ENCODE data around the gene MAST4. TPM values are rescaled to one million over a fixed set of nuclear protein-coding genes. Genes with fewer than 3 reads are reported as not detected.

The MAST4 gene
- total RNA-seq, 1 donor from 2014 or later: 22.3 TPM

GRCh38 chr5:67005737-67006499 lies 409.7 kb downstream of the MAST4 start:
- Histone ChIP-seq H3K36me3 (ENCODE audit: insufficient read depth, low read length) (no peaks in the 10 kb centered on the region), H2AFZ (ENCODE audit: low read depth, low read length) (no peak overlapping the region), H3K27me3 (ENCODE audit: insufficient read depth, low read length) (no peaks in the 10 kb centered on the region), H3K9me3 (ENCODE audit: insufficient read depth, low read depth, low read length) (no peaks in the 10 kb centered on the region), H3K27ac (ENCODE audit: low read depth, low read length) (peak overlapping the region; percentile 80), H3K4me3 (ENCODE audit: insufficient read depth, low read depth, low read length) (peak overlapping the region; percentile 81), H3K4me1 (ENCODE audit: insufficient read depth, low read length) (peaks cover 28% of the 10 kb centered on the region), H4K20me1 (ENCODE audit: insufficient read depth, low read length) (no peaks in the 10 kb centered on the region), H3K4me2 (ENCODE audit: low read length) (peak overlapping the region; percentile 87), H3K79me2 (ENCODE audit: insufficient read depth, low read length) (peaks cover 59% of the 10 kb centered on the region), H3K9ac (ENCODE audit: low read length) (peak overlapping the region; percentile 89)
- Mint-ChIP-seq H3K4me1 (ENCODE audit: low read depth, unreplicated experiment) (peaks cover 33% of the 10 kb centered on the region), H3K4me3 (ENCODE audit: unreplicated experiment) (peak overlapping the region; percentile 92), H3K9me3 (ENCODE audit: unreplicated experiment) (no peaks in the 10 kb centered on the region), H3K36me3 (ENCODE audit: low read depth, unreplicated experiment) (no peaks in the 10 kb centered on the region), H3K27me3 (ENCODE audit: low read depth, unreplicated experiment) (no peaks in the 10 kb centered on the region), H3K27ac (ENCODE audit: unreplicated experiment) (no peak overlapping the region)
- FAIRE-seq (peak; percentile 34), DNase-seq (ENCODE audit: low read depth) (no peak)
- no peak for TF ChIP-seq EZH2 (IDR thresholded peaks at IDR 0.05; ENCODE audit: insufficient read depth, low read length)
- no peak for TF ChIP-seq CTCF (IDR thresholded peaks at IDR 0.05; ENCODE audit: insufficient read depth, low read depth, low read length)

- no peak for TF ChIP-seq CTCF (IDR thresholded peaks at IDR 0.05; ENCODE audit: insufficient read depth, low read depth, low read length)
- TF ChIP-seq EZH2 (IDR thresholded peaks at IDR 0.05; ENCODE audit: insufficient read depth, low read length): no peak
- peak overlapping the region; percentile 81 for H3K4me3 ChIP-seq (ENCODE audit: insufficient read depth, low read depth, low read length)
- no peaks in the 10 kb centered on the region for H3K9me3 ChIP-seq (ENCODE audit: insufficient read depth, low read depth, low read length)
- Mint-ChIP-seq H3K4me1 (ENCODE audit: low read depth, unreplicated experiment) (peaks cover 38% of the 10 kb centered on the region), H3K27ac (ENCODE audit: unreplicated experiment) (no peak overlapping the region), H3K9me3 (ENCODE audit: unreplicated experiment) (no peaks in the 10 kb centered on the region), H3K27me3 (ENCODE audit: low read depth, unreplicated experiment) (no peaks in the 10 kb centered on the region), H3K4me3 (ENCODE audit: unreplicated experiment) (peak overlapping the region; percentile 92), H3K36me3 (ENCODE audit: low read depth, unreplicated experiment) (no peaks in the 10 kb centered on the region)
- H3K79me2 ChIP-seq (ENCODE audit: insufficient read depth, low read length): peaks cover 62% of the 10 kb centered on the region
- no peaks in the 10 kb centered on the region for H3K36me3 ChIP-seq (ENCODE audit: insufficient read depth, low read length)
- H3K4me2 ChIP-seq (ENCODE audit: low read length): peak overlapping the region; percentile 87
- H3K4me1 ChIP-seq (ENCODE audit: insufficient read depth, low read length): peaks cover 34% of the 10 kb centered on the region
- H3K27me3 ChIP-seq (ENCODE audit: insufficient read depth, low read length): no peaks in the 10 kb centered on the region
- H4K20me1 ChIP-seq (ENCODE audit: insufficient read depth, low read length): no peaks in the 10 kb centered on the region
- H3K9ac ChIP-seq (ENCODE audit: low read length): peak overlapping the region; percentile 89
- H2AFZ ChIP-seq (ENCODE audit: low read depth, low read length): no peak overlapping the region
- DNase-seq (ENCODE audit: low read depth) (no peak), FAIRE-seq (no peak)
- H3K27ac ChIP-seq (ENCODE audit: low read depth, low read length): peak overlapping the region; percentile 14
Observed at GRCh38 chr5:67006500-67006848, 410.3 kb downstream of the MAST4 start.

GRCh38 chr5:67009028-67009427 lies 412.8 kb downstream of the MAST4 start:
- no peaks in the 10 kb centered on the region for H3K9me3 Mint-ChIP-seq (ENCODE audit: unreplicated experiment)
- Histone ChIP-seq H3K27ac (ENCODE audit: low read depth, low read length) (no peak overlapping the region), H3K36me3 (ENCODE audit: insufficient read depth, low read length) (no peaks in the 10 kb centered on the region), H3K79me2 (ENCODE audit: insufficient read depth, low read length) (peaks cover 87% of the 10 kb centered on the region), H3K9me3 (ENCODE audit: insufficient read depth, low read depth, low read length) (no peaks in the 10 kb centered on the region), H3K4me3 (ENCODE audit: insufficient read depth, low read depth, low read length) (no peak overlapping the region), H3K27me3 (ENCODE audit: insufficient read depth, low read length) (no peaks in the 10 kb centered on the region), H3K9ac (ENCODE audit: low read length) (no peak overlapping the region), H4K20me1 (ENCODE audit: insufficient read depth, low read length) (no peaks in the 10 kb centered on the region), H3K4me2 (ENCODE audit: low read length) (peak overlapping the region; percentile 87), H2AFZ (ENCODE audit: low read depth, low read length) (no peak overlapping the region), H3K4me1 (ENCODE audit: insufficient read depth, low read length) (peaks cover 49% of the 10 kb centered on the region)
- no peaks in the 10 kb centered on the region for H3K36me3 Mint-ChIP-seq (ENCODE audit: low read depth, unreplicated experiment)
- H3K27me3 Mint-ChIP-seq (ENCODE audit: low read depth, unreplicated experiment): no peaks in the 10 kb centered on the region
- FAIRE-seq (no peak), DNase-seq (ENCODE audit: low read depth) (no peak)
- peaks cover 49% of the 10 kb centered on the region for H3K4me1 Mint-ChIP-seq (ENCODE audit: low read depth, unreplicated experiment)
- H3K27ac Mint-ChIP-seq (ENCODE audit: unreplicated experiment): no peak overlapping the region
- no peak overlapping the region for H3K4me3 Mint-ChIP-seq (ENCODE audit: unreplicated experiment)
- TF ChIP-seq EZH2 (IDR thresholded peaks at IDR 0.05; ENCODE audit: insufficient read depth, low read length) (no peak), CTCF (IDR thresholded peaks at IDR 0.05; ENCODE audit: insufficient read depth, low read depth, low read length) (no peak)
